Esophagus squamous epithelium (tissue), 5 donors: ENCODE results near the gene MRPL2. TPM values are rescaled to one million over a fixed set of nuclear protein-coding genes. Genes with fewer than 3 reads are reported as not detected.

Source experiments
- DNase-seq: peaks from one replicate; lab custom pipeline; 2025; lab: John Stamatoyannopoulos, UW
- H3K27ac ChIP-seq, 4 donors: fragments of 200-600 bp; sonication (generic); one replicate each; pipeline ENCODE4 v1.5.1; 2016 to 2019; ENCODE audit warnings: mild to moderate bottlenecking in 1 of 4
- H3K27me3 ChIP-seq, 4 donors: fragments of 200-600 bp; sonication (generic); 1 replicate in 3 of 4; 2 replicates in 1 of 4; pipeline versions ENCODE4 v1.5.1 to v1.6.0; 2017 to 2021; ENCODE audit warnings: antibody characterized with exemption in 1 of 4
- H3K36me3 ChIP-seq, 3 donors: fragments of 200-600 bp; sonication (generic); one replicate each; pipeline ENCODE4 v1.5.1; 2016 to 2019
- H3K4me1 ChIP-seq, 3 donors: fragments of 200-600 bp; sonication (generic); one replicate each; pipeline ENCODE4 v1.5.1; 2017 to 2019
- H3K4me3 ChIP-seq, 4 donors: fragments of 200-600 bp; sonication (generic); 1 replicate in 3 of 4; 2 replicates in 1 of 4; pipeline ENCODE4 v1.5.1; 2016 to 2019; ENCODE audit warnings: mild to moderate bottlenecking in 2 of 4, moderate library complexity in 1 of 4
- H3K9me3 ChIP-seq, 3 donors: fragments of 200-600 bp; sonication (generic); one replicate each; pipeline ENCODE4 v1.5.1; 2016 to 2019
- POLR2A ChIP-seq, 4 donors: fragments of 450-650 bp; IDR thresholded peaks; one replicate each; pipeline ENCODE4 v1.6.1; 2017; ENCODE audit warnings: antibody characterized with exemption in 4 of 4, mild to moderate bottlenecking in 4 of 4, moderate library complexity in 3 of 4
- WGBS, 2 donors: methylation state at CpG; one replicate each; pipeline ENCODE4 v1.1.5; 2018; 5-methylcytosine and 5-hydroxymethylcytosine counted together
- intact Hi-C: fragments of 100-400 bp; cut with DNase I; formaldehyde crosslinking; loops from one replicate; pipeline ENCODE4 v1.15.0; 2022
- total RNA-seq, 4 donors: library from RNA; depleted of rRNA; stranded (reverse); fragments of >200 nt; gene quantifications; one replicate each; pipeline ENCODE4 v1.1.0, GENCODE V29; 2016
- TF ChIP-seq, protein P1 (sequence below), 6 experiments: fragments of 450-650 bp in 4 of 6; fragments of 200-600 bp in 2 of 6; sonication (generic) in 2 of 6; IDR thresholded peaks; one replicate each; pipeline ENCODE4 v1.5.1; 2016 to 2019; ENCODE audit warnings: antibody characterized with exemption in 6 of 6, mild to moderate bottlenecking in 4 of 6, moderate library complexity in 4 of 6
- donor health status: DM: yes; HTN: yes; CAD: no.

Gene MRPL2
- total RNA-seq, 4 donors from 2014 or later, result 23.3 to 29.1 (median 24.5) TPM

DNA sequence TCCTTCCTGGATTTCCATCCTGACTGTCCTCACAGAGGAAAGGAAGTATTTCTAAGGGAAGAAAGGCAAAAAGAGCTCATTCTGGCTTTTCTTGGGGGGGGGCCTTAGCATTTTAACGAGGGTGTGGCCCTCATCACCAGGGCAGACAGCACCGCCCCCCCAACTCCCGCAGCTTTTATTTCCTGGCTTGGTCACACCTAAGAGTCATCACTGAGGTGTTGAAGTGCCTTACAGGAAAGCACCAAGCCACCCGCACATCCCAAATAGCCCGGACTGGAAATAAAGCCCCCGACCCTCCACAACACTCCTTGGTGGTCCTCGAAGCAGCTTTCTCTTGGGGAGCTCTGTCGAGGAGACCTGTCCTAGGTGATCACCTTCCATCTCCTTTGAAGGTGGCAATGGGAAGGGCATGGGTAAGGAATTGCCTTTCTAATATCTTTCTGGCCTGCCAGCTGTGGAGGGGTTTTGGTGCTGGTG is 18.1 kb upstream of the MRPL2 start:
- TF ChIP-seq, protein P1, sequence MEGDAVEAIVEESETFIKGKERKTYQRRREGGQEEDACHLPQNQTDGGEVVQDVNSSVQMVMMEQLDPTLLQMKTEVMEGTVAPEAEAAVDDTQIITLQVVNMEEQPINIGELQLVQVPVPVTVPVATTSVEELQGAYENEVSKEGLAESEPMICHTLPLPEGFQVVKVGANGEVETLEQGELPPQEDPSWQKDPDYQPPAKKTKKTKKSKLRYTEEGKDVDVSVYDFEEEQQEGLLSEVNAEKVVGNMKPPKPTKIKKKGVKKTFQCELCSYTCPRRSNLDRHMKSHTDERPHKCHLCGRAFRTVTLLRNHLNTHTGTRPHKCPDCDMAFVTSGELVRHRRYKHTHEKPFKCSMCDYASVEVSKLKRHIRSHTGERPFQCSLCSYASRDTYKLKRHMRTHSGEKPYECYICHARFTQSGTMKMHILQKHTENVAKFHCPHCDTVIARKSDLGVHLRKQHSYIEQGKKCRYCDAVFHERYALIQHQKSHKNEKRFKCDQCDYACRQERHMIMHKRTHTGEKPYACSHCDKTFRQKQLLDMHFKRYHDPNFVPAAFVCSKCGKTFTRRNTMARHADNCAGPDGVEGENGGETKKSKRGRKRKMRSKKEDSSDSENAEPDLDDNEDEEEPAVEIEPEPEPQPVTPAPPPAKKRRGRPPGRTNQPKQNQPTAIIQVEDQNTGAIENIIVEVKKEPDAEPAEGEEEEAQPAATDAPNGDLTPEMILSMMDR (IDR thresholded peaks at IDR 0.05), result no peak
- no peak for TF ChIP-seq POLR2A (IDR thresholded peaks at IDR 0.05)
- no peaks in the 10 kb centered on the region for H3K9me3 ChIP-seq
- peak overlapping the region; percentile 78 to 86 (median 82) for H3K27ac ChIP-seq
- H3K4me3 ChIP-seq, result peak overlapping the region; percentile 75 to 93 (median 86)
- DNase-seq, result no peak
- intact Hi-C loops, result no loop called here
- peaks cover 0 to 17% (median 0%) of the 10 kb centered on the region in 4 donors for H3K27me3 ChIP-seq
- peaks cover 0 to 24% (median 0%) of the 10 kb centered on the region in 3 donors for H3K36me3 ChIP-seq
- 6 to 28% methylated on average over 7 of the region's 8 CpGs for WGBS, 2 donors
- peaks cover 9 to 48% (median 10%) of the 10 kb centered on the region in 3 donors for H3K4me1 ChIP-seq

DNA sequence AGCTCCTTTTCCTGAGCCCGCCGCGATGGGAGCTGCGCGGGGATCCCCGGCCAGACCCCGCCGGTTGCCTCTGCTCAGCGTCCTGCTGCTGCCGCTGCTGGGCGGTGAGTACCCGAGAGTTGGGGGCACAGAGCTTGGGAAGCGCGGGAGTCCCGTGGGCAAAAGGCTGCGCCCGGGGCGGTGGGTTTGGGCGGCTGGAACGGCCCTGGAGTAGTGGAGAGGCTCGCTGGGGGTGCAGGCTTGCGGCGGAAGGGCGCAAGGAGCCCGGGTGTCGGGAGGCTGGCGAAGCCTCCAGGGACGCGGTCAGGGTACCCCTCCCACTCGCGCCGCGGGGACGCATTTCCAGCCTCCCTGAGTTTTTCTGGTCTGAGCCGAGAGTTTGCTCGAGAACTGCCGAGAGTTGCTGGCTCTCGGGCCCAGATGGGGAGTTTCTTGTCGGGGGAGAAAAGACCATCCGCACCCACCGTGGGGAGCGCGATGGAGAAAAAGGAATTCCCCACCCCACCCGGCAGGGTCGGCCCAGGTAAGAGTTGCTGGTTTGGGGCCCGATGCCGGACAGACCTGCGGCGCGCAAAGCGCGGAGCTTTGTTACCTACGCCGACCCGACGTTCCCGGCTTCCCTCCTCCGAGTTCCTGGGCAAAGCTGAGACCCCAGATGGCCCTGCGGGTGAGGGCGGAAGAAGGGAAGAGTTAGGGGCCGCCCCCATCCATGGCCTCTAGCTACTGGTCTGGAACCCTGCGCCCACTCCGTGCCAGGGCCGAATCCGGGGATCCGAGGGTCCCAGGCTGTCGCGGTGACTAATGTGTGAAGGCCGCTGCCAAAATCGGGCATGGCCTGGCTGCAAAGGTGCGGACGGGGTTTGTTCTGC is 17.5 kb upstream of the MRPL2 start:
- Histone ChIP-seq H3K4me1 (peaks cover 9 to 43% (median 10%) of the 10 kb centered on the region in 3 donors), H3K36me3 (peaks cover 0 to 31% (median 0%) of the 10 kb centered on the region in 3 donors), H3K9me3 (no peaks in the 10 kb centered on the region), H3K27ac (peak overlapping the region; percentile 78 to 86 (median 82)), H3K4me3 (peak overlapping the region; percentile 75 to 93 (median 86)), H3K27me3 (peaks cover 0 to 17% (median 0%) of the 10 kb centered on the region in 4 donors)
- TF ChIP-seq, protein P1 (IDR thresholded peaks at IDR 0.05), result no peak
- no peak for TF ChIP-seq POLR2A (IDR thresholded peaks at IDR 0.05)
- WGBS, 2 donors, result 0 to 5% methylated on average over 12 to 17 of the region's 72 CpGs
- no peak for DNase-seq
- intact Hi-C loops, result no loop called here

GRCh38 chr6:43075670-43076463 is 16.6 kb upstream of the MRPL2 start, which contains the start of gene PTK7:
Gene PTK7 (plus strand): TSS chr6:43076314. CDS start chr6:43076489, 175 bp downstream.
- 11 to 67% methylated on average over 1 to 16 of the region's 60 CpGs for WGBS, 2 donors
- Histone ChIP-seq H3K27ac (peak within 1 kb of the TSS; percentile 78 to 86 (median 82)), H3K4me1 (peaks cover 9 to 43% (median 10%) of the 10 kb centered on the region in 3 donors), H3K36me3 (peaks cover 0 to 40% (median 0%) of the 10 kb centered on the region in 3 donors), H3K9me3 (no peaks in the 10 kb centered on the region), H3K27me3 (peaks cover 0 to 17% (median 0%) of the 10 kb centered on the region in 4 donors), H3K4me3 (peak within 1 kb of the TSS; percentile 75 to 93 (median 86))
- intact Hi-C loops, result no loop called here
- no peak for DNase-seq
- TF ChIP-seq POLR2A (IDR thresholded peaks at IDR 0.05), result peak in 1 of 4 donors; percentile 29
- TF ChIP-seq, protein P1 (IDR thresholded peaks at IDR 0.05), result no peak

DNA sequence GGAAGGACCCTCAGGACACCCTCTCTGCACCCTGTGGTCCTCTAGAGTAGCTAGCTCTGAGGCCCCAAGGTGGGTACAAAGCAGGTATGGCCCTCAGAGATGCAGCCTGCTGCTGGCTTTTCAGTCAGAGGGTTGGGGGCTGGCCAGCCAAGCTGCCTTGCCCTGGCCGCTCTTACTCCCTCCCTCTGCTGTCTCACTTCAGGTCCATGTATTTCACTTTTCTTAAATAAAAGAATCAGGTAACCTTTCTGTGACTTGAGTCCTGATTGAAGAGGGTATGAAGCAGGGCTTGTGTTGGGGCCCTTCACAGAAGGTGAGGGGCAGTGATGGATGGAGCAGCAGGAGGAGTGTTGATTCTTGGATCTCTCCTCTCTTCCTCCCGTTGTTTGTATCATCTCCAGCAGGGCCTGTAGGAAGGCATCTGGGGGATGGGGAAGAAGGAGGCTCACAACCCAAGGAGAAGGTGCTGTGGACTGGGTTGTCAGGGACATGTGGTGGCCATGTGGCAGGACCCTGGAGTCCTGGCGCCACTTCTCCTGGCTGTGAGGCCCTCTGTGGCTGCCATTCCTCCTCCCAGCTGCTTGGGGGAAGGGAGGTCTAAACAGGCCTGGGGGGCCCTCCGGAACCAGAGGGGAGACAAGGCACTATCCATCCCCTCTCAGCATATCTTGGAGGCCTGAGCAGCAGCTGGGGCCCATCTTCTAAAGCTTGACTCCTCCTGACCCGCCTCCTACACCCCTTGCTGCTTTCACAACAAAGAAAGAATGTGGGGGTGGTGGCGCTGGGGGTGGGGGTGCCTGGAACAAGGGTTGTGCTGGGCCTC is 15.8 kb upstream of the MRPL2 start:
- Histone ChIP-seq H3K36me3 (peaks cover 0 to 47% (median 0%) of the 10 kb centered on the region in 3 donors), H3K9me3 (no peaks in the 10 kb centered on the region), H3K27ac (peak overlapping the region; percentile 55 to 86 (median 79)), H3K27me3 (peaks cover 0 to 17% (median 0%) of the 10 kb centered on the region in 4 donors), H3K4me1 (peaks cover 9 to 43% (median 10%) of the 10 kb centered on the region in 3 donors), H3K4me3 (no peak overlapping the region)
- no peak for DNase-seq
- 22 to 61% methylated on average over 1 to 5 of the region's 6 CpGs for WGBS, 2 donors
- intact Hi-C loops, result loop anchor here (5.0 kb wide), 2 partner anchors 52 to 67 kb away; no protein-coding TSS in a partner anchor
- TF ChIP-seq POLR2A (IDR thresholded peaks at IDR 0.05), result no peak
- TF ChIP-seq, protein P1 (IDR thresholded peaks at IDR 0.05), result no peak
